Measurements from ENCODE around the gene ENC1.

ENC1 gene

GRCh38 chr5:74608736-74609601 is 31.6 kb downstream of the ENC1 start:
- H3K4me3 ChIP-seq (ENCODE audit: extremely low read depth, insufficient read depth, low read length, poor library complexity, severe bottlenecking), result no peak overlapping the region
- H3K36me3 ChIP-seq (ENCODE audit: control insufficient read depth, insufficient read depth, low read length), result no peaks in the 10 kb centered on the region
- H3K9me3 ChIP-seq (ENCODE audit: control insufficient read depth, low read length), result no peaks in the 10 kb centered on the region
- no peaks in the 10 kb centered on the region for H3K4me1 ChIP-seq (ENCODE audit: control insufficient read depth, insufficient read depth, low read length, poor library complexity, severe bottlenecking)
- WGBS, 2 experiments (ENCODE audit: insufficient coverage in 2 of 2), result 100% methylated on average over 1 to 2 of the region's 5 CpGs
- H3K27ac ChIP-seq (ENCODE audit: low read depth, low read length, severe bottlenecking), result no peak overlapping the region

DNA sequence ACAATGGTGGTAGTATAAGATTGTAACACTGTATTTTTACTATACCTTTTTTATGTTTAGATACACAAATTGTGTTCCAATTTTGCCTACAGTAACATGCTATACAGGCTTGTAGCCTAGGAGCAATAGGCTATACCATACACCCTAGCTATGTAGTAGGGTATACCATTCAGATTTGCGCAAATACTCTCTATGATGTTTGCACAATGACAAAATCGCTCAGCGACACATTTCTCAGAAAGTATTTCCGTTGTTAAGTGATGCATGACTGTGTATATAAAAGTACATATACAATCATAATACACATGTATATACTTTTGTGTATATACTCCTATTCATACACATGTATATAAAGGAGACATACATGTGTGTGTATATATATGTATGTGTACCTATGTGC is 34.8 kb downstream of the ENC1 start:
- Histone ChIP-seq H3K4me3 (ENCODE audit: extremely low read depth, insufficient read depth, low read length, poor library complexity, severe bottlenecking) (no peak overlapping the region), H3K9me3 (ENCODE audit: control insufficient read depth, low read length) (peaks cover 4% of the 10 kb centered on the region), H3K4me1 (ENCODE audit: control insufficient read depth, insufficient read depth, low read length, poor library complexity, severe bottlenecking) (no peaks in the 10 kb centered on the region), H3K36me3 (ENCODE audit: control insufficient read depth, insufficient read depth, low read length) (no peaks in the 10 kb centered on the region), H3K27ac (ENCODE audit: low read depth, low read length, severe bottlenecking) (no peak overlapping the region)
- no CpG with 5 or more reads among the region's 4 CpGs for WGBS, 2 experiments (ENCODE audit: insufficient coverage in 2 of 2)

DNA sequence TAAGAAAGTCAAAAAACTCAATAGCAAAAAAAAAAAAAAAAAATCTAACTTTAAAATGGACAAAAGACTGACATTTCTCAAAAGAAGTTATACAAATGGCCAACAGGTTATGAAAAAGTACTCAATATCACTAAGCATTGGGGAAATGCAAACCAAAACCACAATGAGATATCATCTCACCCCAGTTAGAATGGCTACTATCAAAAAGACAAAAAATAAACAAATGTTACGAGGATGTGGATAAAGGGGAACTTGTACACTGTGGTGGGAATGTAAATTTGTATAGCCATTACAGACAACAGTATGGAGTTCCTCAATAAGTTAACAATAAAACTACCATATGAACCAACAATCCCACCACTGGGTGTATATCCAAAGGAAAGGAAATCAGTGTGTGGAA is 37.2 kb downstream of the ENC1 start:
- no peak overlapping the region for H3K4me3 ChIP-seq (ENCODE audit: extremely low read depth, insufficient read depth, low read length, poor library complexity, severe bottlenecking)
- H3K36me3 ChIP-seq (ENCODE audit: control insufficient read depth, insufficient read depth, low read length), result no peaks in the 10 kb centered on the region
- no peaks in the 10 kb centered on the region for H3K4me1 ChIP-seq (ENCODE audit: control insufficient read depth, insufficient read depth, low read length, poor library complexity, severe bottlenecking)
- no peak overlapping the region for H3K27ac ChIP-seq (ENCODE audit: low read depth, low read length, severe bottlenecking)
- WGBS, 2 experiments (ENCODE audit: insufficient coverage in 2 of 2), result no CpG with 5 or more reads among the region's 1 CpG
- peaks cover 4% of the 10 kb centered on the region for H3K9me3 ChIP-seq (ENCODE audit: control insufficient read depth, low read length)

DNA sequence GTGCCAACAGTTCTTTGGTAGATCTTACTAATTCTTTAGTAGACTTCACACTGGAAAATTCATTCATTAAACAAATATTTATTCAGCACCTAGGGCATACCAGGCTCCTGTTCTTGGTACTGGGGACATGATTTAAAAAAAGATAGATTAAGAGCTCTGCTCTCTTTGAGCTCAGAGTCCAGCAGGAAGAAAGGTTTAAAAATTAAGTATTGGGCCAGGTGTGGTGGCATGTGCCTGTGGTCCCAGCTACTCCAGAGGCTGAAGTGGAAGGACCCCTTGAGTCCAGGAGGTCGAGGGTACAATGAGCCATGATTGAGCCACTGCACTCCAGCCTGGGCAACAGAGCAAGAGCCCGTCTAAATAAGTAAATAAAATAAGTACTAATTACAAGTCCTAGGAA is 41.4 kb downstream of the ENC1 start:
- WGBS, 2 experiments (ENCODE audit: insufficient coverage in 2 of 2), result 60% methylated on average over 1 of the region's 2 CpGs; no CpG with 5 or more reads in 1 of the 2 experiments
- Histone ChIP-seq H3K4me3 (ENCODE audit: extremely low read depth, insufficient read depth, low read length, poor library complexity, severe bottlenecking) (no peak overlapping the region), H3K36me3 (ENCODE audit: control insufficient read depth, insufficient read depth, low read length) (no peaks in the 10 kb centered on the region), H3K27ac (ENCODE audit: low read depth, low read length, severe bottlenecking) (no peak overlapping the region), H3K4me1 (ENCODE audit: control insufficient read depth, insufficient read depth, low read length, poor library complexity, severe bottlenecking) (peaks cover 21% of the 10 kb centered on the region), H3K9me3 (ENCODE audit: control insufficient read depth, low read length) (peaks cover 4% of the 10 kb centered on the region)

- H3K9me3 ChIP-seq (ENCODE audit: control insufficient read depth, low read length), result peaks cover 4% of the 10 kb centered on the region
- peaks cover 22% of the 10 kb centered on the region for H3K4me1 ChIP-seq (ENCODE audit: control insufficient read depth, insufficient read depth, low read length, poor library complexity, severe bottlenecking)
- WGBS, 2 experiments (ENCODE audit: insufficient coverage in 2 of 2), result no CpG with 5 or more reads among the region's 2 CpGs
- no peak overlapping the region for H3K27ac ChIP-seq (ENCODE audit: low read depth, low read length, severe bottlenecking)
- H3K36me3 ChIP-seq (ENCODE audit: control insufficient read depth, insufficient read depth, low read length), result no peaks in the 10 kb centered on the region
- no peak overlapping the region for H3K4me3 ChIP-seq (ENCODE audit: extremely low read depth, insufficient read depth, low read length, poor library complexity, severe bottlenecking)
These were observed 41.8 kb downstream of the ENC1 start for GRCh38 chr5:74598731-74599130.

DNA sequence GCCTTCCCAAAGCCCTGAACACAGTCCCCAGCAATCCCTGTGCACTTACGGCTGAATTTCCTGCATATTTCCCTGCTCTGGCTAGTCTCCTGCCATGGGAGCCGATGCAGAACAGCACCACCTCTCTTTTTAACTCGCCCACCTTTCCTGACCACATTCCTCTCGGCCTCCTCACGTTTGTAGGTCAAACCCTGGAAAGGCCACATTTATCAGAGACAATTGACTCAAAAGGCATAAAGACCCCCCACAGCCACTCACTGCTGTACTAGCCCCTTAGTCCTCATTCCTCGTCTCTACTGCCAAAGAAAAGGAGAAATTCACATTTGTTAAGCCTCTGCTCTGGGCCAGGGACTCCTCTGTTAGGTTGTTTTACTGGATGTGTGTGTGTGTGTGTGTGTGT is 43.6 kb downstream of the ENC1 start:
- H3K27ac ChIP-seq (ENCODE audit: low read depth, low read length, severe bottlenecking), result no peak overlapping the region
- 35 to 40% methylated on average over 5 of the region's 6 CpGs for WGBS, 2 experiments (ENCODE audit: insufficient coverage in 2 of 2)
- no peaks in the 10 kb centered on the region for H3K36me3 ChIP-seq (ENCODE audit: control insufficient read depth, insufficient read depth, low read length)
- no peaks in the 10 kb centered on the region for H3K9me3 ChIP-seq (ENCODE audit: control insufficient read depth, low read length)
- H3K4me1 ChIP-seq (ENCODE audit: control insufficient read depth, insufficient read depth, low read length, poor library complexity, severe bottlenecking), result peaks cover 26% of the 10 kb centered on the region
- H3K4me3 ChIP-seq (ENCODE audit: extremely low read depth, insufficient read depth, low read length, poor library complexity, severe bottlenecking), result no peak overlapping the region

DNA sequence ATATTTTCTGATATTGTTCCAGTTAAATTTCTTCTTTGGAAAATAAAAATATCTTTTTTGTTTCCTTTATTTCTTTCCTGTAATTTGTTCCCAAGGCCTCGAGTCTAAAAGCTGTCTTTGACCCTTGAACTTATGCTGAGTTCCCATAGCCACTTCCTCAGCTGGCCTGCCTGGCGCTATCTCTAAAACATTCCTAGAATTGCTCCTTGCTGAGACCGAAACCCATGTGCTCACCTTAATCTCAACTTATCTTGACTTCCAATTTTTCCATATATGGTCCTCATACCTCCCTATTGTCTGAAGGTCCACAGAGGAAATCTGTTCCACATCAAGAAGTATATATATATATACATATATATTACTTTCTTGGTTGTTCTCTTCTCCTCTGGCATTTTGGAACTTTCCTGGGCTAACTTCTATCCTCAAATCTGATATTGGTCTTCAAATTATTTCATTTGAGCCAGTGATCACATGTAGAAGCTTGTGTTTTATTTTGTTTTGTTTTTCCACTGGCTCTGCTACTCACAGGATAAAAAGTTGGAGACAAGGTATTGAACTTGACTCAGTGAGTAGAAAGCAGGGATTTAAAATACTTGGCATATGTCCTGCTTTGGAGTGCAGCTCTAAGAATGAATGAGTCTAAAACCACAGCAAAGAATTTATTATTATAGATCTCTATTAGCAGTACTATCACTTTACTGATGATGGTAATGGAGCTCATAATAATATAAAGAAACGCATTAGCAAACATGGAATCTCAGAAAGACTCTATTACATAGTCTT is 45.2 kb downstream of the ENC1 start:
- Histone ChIP-seq H3K27ac (ENCODE audit: low read depth, low read length, severe bottlenecking) (peak overlapping the region; percentile 38), H3K4me1 (ENCODE audit: control insufficient read depth, insufficient read depth, low read length, poor library complexity, severe bottlenecking) (peaks cover 30% of the 10 kb centered on the region), H3K9me3 (ENCODE audit: control insufficient read depth, low read length) (no peaks in the 10 kb centered on the region), H3K4me3 (ENCODE audit: extremely low read depth, insufficient read depth, low read length, poor library complexity, severe bottlenecking) (no peak overlapping the region), H3K36me3 (ENCODE audit: control insufficient read depth, insufficient read depth, low read length) (no peaks in the 10 kb centered on the region)
- WGBS, 2 experiments (ENCODE audit: insufficient coverage in 2 of 2), result 46 to 50% methylated on average over 2 to 3 of the region's 4 CpGs

- H3K4me1 ChIP-seq (ENCODE audit: control insufficient read depth, insufficient read depth, low read length, poor library complexity, severe bottlenecking), result peaks cover 30% of the 10 kb centered on the region
- H3K4me3 ChIP-seq (ENCODE audit: extremely low read depth, insufficient read depth, low read length, poor library complexity, severe bottlenecking), result no peak overlapping the region
- no peaks in the 10 kb centered on the region for H3K36me3 ChIP-seq (ENCODE audit: control insufficient read depth, insufficient read depth, low read length)
- no peaks in the 10 kb centered on the region for H3K9me3 ChIP-seq (ENCODE audit: control insufficient read depth, low read length)
- H3K27ac ChIP-seq (ENCODE audit: low read depth, low read length, severe bottlenecking), result peak overlapping the region; percentile 38
- WGBS, 2 experiments (ENCODE audit: insufficient coverage in 2 of 2), result 100% methylated on average over 2 to 3 of the region's 6 CpGs
These were observed 46.1 kb downstream of the ENC1 start for GRCh38 chr5:74594137-74595040.

- H3K27ac ChIP-seq (ENCODE audit: low read depth, low read length, severe bottlenecking), result no peak overlapping the region
- H3K4me1 ChIP-seq (ENCODE audit: control insufficient read depth, insufficient read depth, low read length, poor library complexity, severe bottlenecking), result peaks cover 21% of the 10 kb centered on the region
- H3K4me3 ChIP-seq (ENCODE audit: extremely low read depth, insufficient read depth, low read length, poor library complexity, severe bottlenecking), result no peak overlapping the region
- H3K9me3 ChIP-seq (ENCODE audit: control insufficient read depth, low read length), result no peaks in the 10 kb centered on the region
- 82 to 85% methylated on average over 3 to 4 of the region's 6 CpGs for WGBS, 2 experiments (ENCODE audit: insufficient coverage in 2 of 2)
- no peaks in the 10 kb centered on the region for H3K36me3 ChIP-seq (ENCODE audit: control insufficient read depth, insufficient read depth, low read length)
These were observed 51.1 kb downstream of the ENC1 start for GRCh38 chr5:74589204-74590056.

DNA sequence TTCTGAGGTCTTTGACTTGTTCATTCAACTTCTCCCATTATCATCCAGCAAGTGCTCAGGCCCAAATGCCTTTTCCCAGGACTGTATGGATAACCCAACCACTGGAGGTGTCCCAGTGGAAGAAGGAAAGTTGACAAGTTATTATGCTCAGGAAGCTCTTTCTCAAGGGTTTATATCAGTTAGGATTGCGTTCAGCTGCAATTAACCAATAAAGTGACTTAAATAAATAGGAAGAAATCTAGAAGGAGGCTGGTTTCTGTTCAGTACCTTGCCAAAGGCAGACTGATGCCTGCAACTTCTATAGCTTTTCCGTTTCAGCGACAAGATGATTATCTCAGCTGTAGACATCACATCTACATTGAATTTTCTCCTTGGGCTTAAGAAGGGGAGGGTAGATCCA is 52.1 kb downstream of the ENC1 start:
- H3K36me3 ChIP-seq (ENCODE audit: control insufficient read depth, insufficient read depth, low read length), result no peaks in the 10 kb centered on the region
- H3K4me1 ChIP-seq (ENCODE audit: control insufficient read depth, insufficient read depth, low read length, poor library complexity, severe bottlenecking), result peaks cover 13% of the 10 kb centered on the region
- H3K4me3 ChIP-seq (ENCODE audit: extremely low read depth, insufficient read depth, low read length, poor library complexity, severe bottlenecking), result no peak overlapping the region
- 89 to 100% methylated on average over 1 of the region's 3 CpGs for WGBS, 2 experiments (ENCODE audit: insufficient coverage in 2 of 2)
- no peak overlapping the region for H3K27ac ChIP-seq (ENCODE audit: low read depth, low read length, severe bottlenecking)
- H3K9me3 ChIP-seq (ENCODE audit: control insufficient read depth, low read length), result no peaks in the 10 kb centered on the region

Data from mesodermal cell (in vitro differentiated cells).